NCI-H510A treated with DMSO at 0.1 percent for 48 hours (cell line): Measurements from ENCODE around the gene ATP1A1.

ENCODE experiments used
- DNase-seq: peaks from one replicate; lab custom pipeline; 2025; lab: John Stamatoyannopoulos, UW

ATP1A1 gene

GRCh38 chr1:116391185-116391584, 18.1 kb downstream of the ATP1A1 start:
- no peak for DNase-seq

GRCh38 chr1:116392717-116393404, 19.8 kb downstream of the ATP1A1 start:
- DNase-seq, result no peak

- DNase-seq, result no peak
Measured at GRCh38 chr1:116393792-116394191, 20.7 kb downstream of the ATP1A1 start.

- DNase-seq, result no peak
Measured at GRCh38 chr1:116394270-116394669, 21.2 kb downstream of the ATP1A1 start.

- no peak for DNase-seq
Measured at GRCh38 chr1:116396769-116397168, 23.7 kb downstream of the ATP1A1 start.

- DNase-seq, result no peak
Measured at GRCh38 chr1:116397728-116398127, 24.7 kb downstream of the ATP1A1 start.

- DNase-seq, result no peak
Measured at GRCh38 chr1:116400780-116401179, 27.7 kb downstream of the ATP1A1 start.

- no peak for DNase-seq
Measured at GRCh38 chr1:116401646-116402176, 28.7 kb downstream of the ATP1A1 start.

- no peak for DNase-seq
Measured at GRCh38 chr1:116402333-116402732, 29.3 kb downstream of the ATP1A1 start.

- no peak for DNase-seq
Measured at GRCh38 chr1:116403496-116404136, 30.6 kb downstream of the ATP1A1 start.

- DNase-seq, result no peak
Measured at GRCh38 chr1:116404699-116405098, 31.7 kb downstream of the ATP1A1 start.

- no peak for DNase-seq
Measured at GRCh38 chr1:116405241-116406135, 32.4 kb downstream of the ATP1A1 start.

GRCh38 chr1:116407033-116407432, 34.0 kb downstream of the ATP1A1 start:
- no peak for DNase-seq

- no peak for DNase-seq
Measured at GRCh38 chr1:116408193-116408592, 35.1 kb downstream of the ATP1A1 start.

GRCh38 chr1:116408803-116409720, 36.0 kb downstream of the ATP1A1 start:
- no peak for DNase-seq

GRCh38 chr1:116409751-116410191, 36.7 kb downstream of the ATP1A1 start:
- no peak for DNase-seq

GRCh38 chr1:116411784-116412479, 38.9 kb downstream of the ATP1A1 start:
- DNase-seq, result no peak

GRCh38 chr1:116412480-116412798, 39.4 kb downstream of the ATP1A1 start:
- no peak for DNase-seq

- DNase-seq, result no peak
Measured at GRCh38 chr1:116412898-116413297, 39.9 kb downstream of the ATP1A1 start.

GRCh38 chr1:116413414-116413813, 40.4 kb downstream of the ATP1A1 start:
- DNase-seq, result no peak

- no peak for DNase-seq
Measured at GRCh38 chr1:116414364-116414763, 41.3 kb downstream of the ATP1A1 start.
